RWPE2 (cell line): ENCODE results near the gene PTOV1.
A peak's percentile ranks its signal among the peaks of the same experiment; 100 is the strongest.

Experiments
- ATAC-seq: fragments of 200-7000 bp; cut with Tn5 transposase; 3 replicates; pipeline ENCODE4 v1.9.1; 2021; ENCODE audit warnings: low read depth
- DNase-seq: peaks from one replicate; pipeline ENCODE4 v3.0.0-alpha.2; 2020; ENCODE audit warnings: low spot score
- H3K27ac ChIP-seq: fragments of 450-650 bp; 2 replicates; pipeline ENCODE4 v1.5.1; 2017; ENCODE audit warnings: mild to moderate bottlenecking; ENCODE audit not compliant: poor library complexity, severe bottlenecking
- H3K27me3 ChIP-seq: fragments of 250-450 bp; sonication (Bioruptor Pico); 2 replicates; pipeline ENCODE4 v1.5.1; 2021; ENCODE audit warnings: mild to moderate bottlenecking, moderate library complexity; ENCODE audit not compliant: insufficient read depth, poor library complexity, severe bottlenecking
- H3K36me3 ChIP-seq: fragments of 250-450 bp; sonication (Bioruptor Pico); 2 replicates; pipeline ENCODE4 v1.5.1; 2020; ENCODE audit warnings: low read depth, mild to moderate bottlenecking, moderate library complexity
- H3K4me1 ChIP-seq: fragments of 250-450 bp; sonication (Bioruptor Pico); 2 replicates; pipeline ENCODE4 v1.5.1; 2021; ENCODE audit warnings: mild to moderate bottlenecking, moderate library complexity; ENCODE audit not compliant: insufficient read depth, poor library complexity, severe bottlenecking
- H3K4me3 ChIP-seq: fragments of 250-450 bp; sonication (Bioruptor Pico); 2 replicates; pipeline ENCODE4 v1.5.1; 2021; ENCODE audit warnings: mild to moderate bottlenecking, moderate library complexity; ENCODE audit not compliant: severe bottlenecking
- H3K9me3 ChIP-seq: fragments of 250-450 bp; sonication (Bioruptor Pico); 2 replicates; pipeline ENCODE4 v1.5.1; 2021; ENCODE audit warnings: mild to moderate bottlenecking, moderate library complexity; ENCODE audit not compliant: severe bottlenecking
- TF ChIP-seq, protein P1 (sequence below): fragments of 450-650 bp; IDR thresholded peaks from one replicate; pipeline ENCODE4 v1.5.1; 2017; ENCODE audit warnings: mild to moderate bottlenecking, moderate library complexity; ENCODE audit not compliant: poor library complexity, severe bottlenecking

Gene PTOV1

DNA sequence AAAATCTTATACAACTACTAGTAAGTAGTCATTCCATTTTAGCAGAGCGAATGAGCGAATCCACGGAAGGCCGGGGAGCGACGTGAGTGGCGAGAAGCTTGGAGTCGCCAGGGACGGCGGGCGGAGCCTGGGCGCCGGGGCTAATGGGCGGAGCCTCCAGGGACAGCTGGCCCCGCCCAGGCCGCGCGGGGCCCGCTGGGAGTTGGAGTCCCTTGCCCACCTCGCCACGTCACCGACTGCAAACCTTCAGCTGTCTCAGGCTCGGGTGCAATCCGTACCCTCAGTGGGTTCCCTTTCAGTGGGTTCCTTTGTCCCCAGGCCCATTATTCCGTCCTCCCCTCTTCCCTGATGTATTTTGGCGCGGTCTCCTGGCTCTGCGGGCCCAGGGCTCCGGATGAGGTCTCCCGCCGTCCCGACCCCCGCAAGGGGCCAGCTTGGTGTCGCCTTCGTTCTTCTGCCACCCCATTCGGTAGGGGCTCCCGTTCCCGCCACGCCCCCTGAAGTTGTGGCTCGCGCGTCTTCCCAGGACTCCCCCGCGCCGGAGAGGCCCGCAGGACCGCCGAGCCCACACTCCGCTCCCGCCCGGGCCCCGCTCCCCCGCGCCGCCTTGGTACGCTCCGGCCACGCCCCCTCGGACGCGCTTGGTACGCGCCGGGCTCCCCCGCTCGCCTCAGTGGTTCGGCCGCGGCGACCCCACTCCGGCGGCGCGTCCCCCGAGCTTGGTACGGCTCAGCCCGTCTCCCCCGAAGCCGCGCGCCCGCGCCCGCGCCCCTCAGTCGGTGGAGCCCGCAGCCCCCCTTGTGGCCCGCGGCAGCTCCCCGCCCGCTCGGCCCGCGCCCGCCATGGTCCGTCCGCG, at the start of gene PTOV1:
PTOV1 (plus strand) TSS at position 673 of the 856 bp plus-strand sequence.
- no peaks in the 10 kb centered on the region for H3K27me3 ChIP-seq
- H3K4me1 ChIP-seq, result peaks cover 21% of the 10 kb centered on the region
- H3K4me3 ChIP-seq, result peak within 1 kb of the TSS; percentile 100
- H3K9me3 ChIP-seq, result no peaks in the 10 kb centered on the region
- DNase-seq (peak; percentile 93), ATAC-seq (peak; percentile 74)
- TF ChIP-seq, protein P1, sequence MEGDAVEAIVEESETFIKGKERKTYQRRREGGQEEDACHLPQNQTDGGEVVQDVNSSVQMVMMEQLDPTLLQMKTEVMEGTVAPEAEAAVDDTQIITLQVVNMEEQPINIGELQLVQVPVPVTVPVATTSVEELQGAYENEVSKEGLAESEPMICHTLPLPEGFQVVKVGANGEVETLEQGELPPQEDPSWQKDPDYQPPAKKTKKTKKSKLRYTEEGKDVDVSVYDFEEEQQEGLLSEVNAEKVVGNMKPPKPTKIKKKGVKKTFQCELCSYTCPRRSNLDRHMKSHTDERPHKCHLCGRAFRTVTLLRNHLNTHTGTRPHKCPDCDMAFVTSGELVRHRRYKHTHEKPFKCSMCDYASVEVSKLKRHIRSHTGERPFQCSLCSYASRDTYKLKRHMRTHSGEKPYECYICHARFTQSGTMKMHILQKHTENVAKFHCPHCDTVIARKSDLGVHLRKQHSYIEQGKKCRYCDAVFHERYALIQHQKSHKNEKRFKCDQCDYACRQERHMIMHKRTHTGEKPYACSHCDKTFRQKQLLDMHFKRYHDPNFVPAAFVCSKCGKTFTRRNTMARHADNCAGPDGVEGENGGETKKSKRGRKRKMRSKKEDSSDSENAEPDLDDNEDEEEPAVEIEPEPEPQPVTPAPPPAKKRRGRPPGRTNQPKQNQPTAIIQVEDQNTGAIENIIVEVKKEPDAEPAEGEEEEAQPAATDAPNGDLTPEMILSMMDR, result no peak
- peaks cover 11% of the 10 kb centered on the region for H3K36me3 ChIP-seq
- peak within 1 kb of the TSS; percentile 85 for H3K27ac ChIP-seq

DNA sequence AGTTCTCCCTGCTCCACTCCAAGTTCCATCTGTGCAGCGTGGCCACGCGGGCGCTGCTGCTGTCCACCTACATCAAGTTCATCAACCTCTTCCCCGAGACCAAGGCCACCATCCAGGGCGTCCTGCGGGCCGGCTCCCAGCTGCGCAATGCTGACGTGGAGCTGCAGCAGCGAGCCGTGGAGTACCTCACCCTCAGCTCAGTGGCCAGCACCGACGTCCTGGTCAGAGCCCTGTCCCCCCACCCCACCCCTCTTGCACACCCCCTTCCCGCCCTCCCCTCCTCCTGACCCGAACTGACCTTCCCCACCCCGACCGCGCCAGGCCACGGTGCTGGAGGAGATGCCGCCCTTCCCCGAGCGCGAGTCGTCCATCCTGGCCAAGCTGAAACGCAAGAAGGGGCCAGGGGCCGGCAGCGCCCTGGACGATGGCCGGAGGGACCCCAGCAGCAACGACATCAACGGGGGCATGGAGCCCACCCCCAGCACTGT, 49.5 kb upstream of the PTOV1 start:
- TF ChIP-seq, protein P1, result no peak
- no peak overlapping the region for H3K4me3 ChIP-seq
- ATAC-seq (no peak), DNase-seq (peak; percentile 58)
- no peak overlapping the region for H3K27ac ChIP-seq
- H3K4me1 ChIP-seq, result no peaks in the 10 kb centered on the region
- H3K27me3 ChIP-seq, result no peaks in the 10 kb centered on the region
- H3K9me3 ChIP-seq, result no peaks in the 10 kb centered on the region
- H3K36me3 ChIP-seq, result peaks cover 66% of the 10 kb centered on the region

DNA sequence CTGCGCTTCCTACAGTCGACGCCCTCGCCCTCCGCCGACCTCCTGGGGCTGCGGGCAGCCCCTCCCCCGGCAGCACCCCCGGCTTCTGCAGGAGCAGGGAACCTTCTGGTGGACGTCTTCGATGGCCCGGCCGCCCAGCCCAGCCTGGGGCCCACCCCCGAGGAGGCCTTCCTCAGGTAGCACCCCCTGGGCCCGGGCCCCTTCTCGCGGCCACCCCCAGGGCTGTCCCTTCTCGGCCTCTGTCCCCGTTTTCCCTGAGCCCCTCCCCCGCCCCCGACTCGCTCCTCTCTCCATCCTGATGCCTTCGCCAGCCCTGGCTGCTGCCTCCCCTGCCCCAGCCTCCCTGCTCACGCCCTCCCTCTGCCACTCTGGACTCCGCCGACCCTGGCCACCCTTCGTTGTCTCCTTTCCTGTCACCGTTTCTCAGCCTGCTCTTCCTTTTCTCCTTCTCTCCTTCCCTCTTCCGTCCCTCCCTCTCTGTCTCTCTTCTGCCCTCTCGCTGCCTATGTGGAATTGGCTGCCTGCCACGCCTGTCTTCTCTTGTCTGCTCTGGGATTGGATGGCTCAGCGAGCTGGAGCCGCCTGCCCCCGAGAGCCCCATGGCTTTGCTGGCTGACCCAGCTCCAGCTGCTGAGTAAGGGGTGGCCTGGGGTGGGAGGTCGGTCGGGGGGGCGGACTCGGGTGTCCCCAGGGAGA, 48.8 kb upstream of the PTOV1 start:
- no peak for ATAC-seq

DNA sequence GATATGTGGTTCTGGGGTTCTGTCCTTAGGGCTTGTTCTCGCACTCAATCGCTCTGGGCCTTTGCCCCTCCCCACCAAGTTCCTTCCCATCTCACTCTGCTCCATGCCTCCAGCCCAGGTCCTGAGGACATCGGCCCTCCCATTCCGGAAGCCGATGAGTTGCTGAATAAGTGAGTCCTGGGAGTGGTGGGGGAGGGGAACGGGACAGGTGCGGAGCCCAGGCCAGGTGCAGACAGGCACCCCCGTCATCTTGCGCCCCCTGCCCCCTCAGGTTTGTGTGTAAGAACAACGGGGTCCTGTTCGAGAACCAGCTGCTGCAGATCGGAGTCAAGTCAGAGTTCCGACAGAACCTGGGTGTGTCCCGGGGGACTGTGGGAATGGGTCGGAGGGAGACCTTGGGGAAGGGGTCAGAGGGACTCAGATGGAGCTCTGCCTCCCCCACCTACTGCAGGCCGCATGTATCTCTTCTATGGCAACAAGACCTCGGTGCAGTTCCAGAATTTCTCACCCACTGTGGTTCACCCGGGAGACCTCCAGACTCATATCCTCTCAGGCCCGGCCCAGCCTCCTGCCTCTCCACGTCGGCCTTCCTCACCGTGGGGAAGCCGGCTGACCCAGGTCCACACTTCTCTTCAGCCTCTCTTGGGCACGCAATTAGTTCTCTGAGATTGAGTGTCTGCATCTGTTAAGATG, 48.0 kb upstream of the PTOV1 start:
- DNase-seq (peak; percentile 66), ATAC-seq (no peak)
- TF ChIP-seq, protein P1, result no peak
- Histone ChIP-seq H3K27ac (no peak overlapping the region), H3K4me1 (no peaks in the 10 kb centered on the region), H3K36me3 (peaks cover 51% of the 10 kb centered on the region), H3K9me3 (no peaks in the 10 kb centered on the region), H3K27me3 (no peaks in the 10 kb centered on the region), H3K4me3 (no peak overlapping the region)

More for the DNA sequence above, 48.8 kb upstream of the PTOV1 start:
- peak; percentile 68 for DNase-seq
- Histone ChIP-seq H3K4me1 (no peaks in the 10 kb centered on the region), H3K9me3 (no peaks in the 10 kb centered on the region), H3K27me3 (no peaks in the 10 kb centered on the region), H3K4me3 (no peak overlapping the region), H3K27ac (no peak overlapping the region), H3K36me3 (peaks cover 60% of the 10 kb centered on the region)
- TF ChIP-seq, protein P1, result no peak
